Stomach (tissue), 4 donors: ENCODE data around the gene AGBL4.

Experiments
- EP300 ChIP-seq: sonication (generic); formaldehyde crosslinking; IDR thresholded peaks from one replicate; pipeline ENCODE4 v1.6.1; 2017; ENCODE audit warnings: antibody characterized with exemption
- POLR2A ChIP-seq, 4 donors: fragments of 450-650 bp; IDR thresholded peaks; one replicate each; pipeline ENCODE4 v1.6.1; 2016; ENCODE audit warnings: antibody characterized with exemption in 4 of 4, control low read depth in 2 of 4, mild to moderate bottlenecking in 1 of 4, moderate library complexity in 1 of 4
- POLR2AphosphoS5 ChIP-seq, 3 donors: sonication (generic); formaldehyde crosslinking; IDR thresholded peaks; one replicate each; pipeline ENCODE4 v1.6.1; 2016; ENCODE audit warnings: antibody characterized with exemption in 3 of 3
- TF ChIP-seq, protein P1 (sequence below), 7 experiments: fragments of 450-650 bp in 4 of 7; fragments of 200-600 bp in 3 of 7; sonication (generic) in 3 of 7; IDR thresholded peaks; one replicate each; pipeline ENCODE4 v1.5.1; 2016 to 2019; ENCODE audit warnings: antibody characterized with exemption in 7 of 7, control low read depth in 2 of 7, mild to moderate bottlenecking in 1 of 7

DNA sequence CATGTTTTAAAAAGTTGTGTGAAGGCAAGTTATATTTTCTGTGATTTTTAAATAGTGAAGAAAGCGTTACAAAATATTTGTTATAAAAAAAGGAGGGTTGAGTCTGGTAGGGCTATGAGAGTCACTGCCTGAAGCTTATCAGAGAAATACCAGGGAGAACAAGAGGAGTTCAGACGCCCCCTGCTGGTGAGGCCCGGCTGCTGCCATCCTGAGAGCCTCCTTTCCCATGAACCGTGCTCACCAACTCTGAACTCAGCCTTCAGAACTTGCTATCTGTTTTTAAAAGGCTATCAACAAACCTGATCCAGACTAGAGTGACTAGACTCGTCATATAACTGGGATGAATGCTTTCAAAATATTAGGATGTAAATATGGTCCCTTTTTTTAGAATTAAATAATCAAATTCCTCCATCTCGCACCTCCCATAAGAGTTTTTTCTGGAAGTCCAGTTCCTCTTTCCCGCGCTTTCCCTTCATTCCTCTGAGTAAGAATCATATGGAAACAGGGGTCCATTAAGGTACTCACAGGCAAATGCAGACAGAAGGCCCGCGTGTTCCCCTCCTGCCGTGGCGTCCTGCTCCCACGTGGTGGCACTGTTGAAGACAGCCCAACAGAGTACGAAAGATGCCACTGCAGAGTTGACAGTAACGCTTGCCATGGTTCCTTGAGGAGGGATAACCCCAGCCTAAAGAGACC is 1525.5 kb downstream of the AGBL4 start:
- TF ChIP-seq, protein P1, sequence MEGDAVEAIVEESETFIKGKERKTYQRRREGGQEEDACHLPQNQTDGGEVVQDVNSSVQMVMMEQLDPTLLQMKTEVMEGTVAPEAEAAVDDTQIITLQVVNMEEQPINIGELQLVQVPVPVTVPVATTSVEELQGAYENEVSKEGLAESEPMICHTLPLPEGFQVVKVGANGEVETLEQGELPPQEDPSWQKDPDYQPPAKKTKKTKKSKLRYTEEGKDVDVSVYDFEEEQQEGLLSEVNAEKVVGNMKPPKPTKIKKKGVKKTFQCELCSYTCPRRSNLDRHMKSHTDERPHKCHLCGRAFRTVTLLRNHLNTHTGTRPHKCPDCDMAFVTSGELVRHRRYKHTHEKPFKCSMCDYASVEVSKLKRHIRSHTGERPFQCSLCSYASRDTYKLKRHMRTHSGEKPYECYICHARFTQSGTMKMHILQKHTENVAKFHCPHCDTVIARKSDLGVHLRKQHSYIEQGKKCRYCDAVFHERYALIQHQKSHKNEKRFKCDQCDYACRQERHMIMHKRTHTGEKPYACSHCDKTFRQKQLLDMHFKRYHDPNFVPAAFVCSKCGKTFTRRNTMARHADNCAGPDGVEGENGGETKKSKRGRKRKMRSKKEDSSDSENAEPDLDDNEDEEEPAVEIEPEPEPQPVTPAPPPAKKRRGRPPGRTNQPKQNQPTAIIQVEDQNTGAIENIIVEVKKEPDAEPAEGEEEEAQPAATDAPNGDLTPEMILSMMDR (IDR thresholded peaks at IDR 0.05), result peak in 5 of 7 experiments; percentile 69 to 92 (median 91)
- TF ChIP-seq EP300 (no peak), POLR2A (IDR thresholded peaks at IDR 0.05) (no peak), POLR2AphosphoS5 (IDR thresholded peaks at IDR 0.05) (no peak)
